Endothelial cell of umbilical vein (primary cell): ENCODE measurements around the gene SFXN2. TPM values are rescaled to one million over a fixed set of nuclear protein-coding genes. Genes with fewer than 3 reads are reported as not detected.

Experiments used
- BruUV-seq: library from RNA; stranded (reverse); fragments of 400-500 nt; replicated peaks from 2 replicates; lab custom pipeline; 2021; lab: Mats Ljungman, UMichigan
- CTCF ChIA-PET: fragments of 300-600, 350-600 bp; sonication (Branson Sonifier 250); formaldehyde crosslinking; loops from one replicate; lab custom pipeline; 2021; ENCODE audit warnings: antibody characterized with exemption, inconsistent platforms; lab: Charles Lee
- POLR2A ChIA-PET: fragments of 300-600, 350-600 bp; sonication (Branson Sonifier 250); formaldehyde crosslinking; loops from one replicate; lab custom pipeline; 2021; ENCODE audit warnings: antibody characterized with exemption, inconsistent platforms; lab: Charles Lee
- DNase-seq: peaks from one replicate; pipeline ENCODE4 v3.0.0-alpha.2; 2011; ENCODE audit warnings: low read depth, low spot score
- FAIRE-seq: peaks from 2 replicates; lab custom pipeline; 2011; peaks lifted over from hg19 to GRCh38; lab: Jason Lieb, UNC
- H2AFZ ChIP-seq: 2 replicates; pipeline ENCODE4 v1.6.0; 2012; ENCODE audit warnings: low read depth, low read length, control low read depth, inconsistent platforms
- H3K27ac ChIP-seq: 2 replicates; pipeline ENCODE4 v1.5.1; 2011; ENCODE audit warnings: low read depth, mild to moderate bottlenecking, control low read depth, low read length, moderate library complexity; ENCODE audit not compliant: insufficient read depth
- H3K27me3 ChIP-seq, 2 experiments: 2 replicates each; pipeline versions ENCODE4 v1.6.0 to v1.6.1; 2011; ENCODE audit warnings: low read length in 2 of 2, mixed read lengths in 1 of 2; ENCODE audit not compliant: control insufficient read depth in 2 of 2, insufficient read depth in 2 of 2
- H3K36me3 ChIP-seq, 2 experiments: 2 replicates in 1 of 2; 3 replicates in 1 of 2; pipeline ENCODE4 v1.5.1; 2011; ENCODE audit warnings: low read length in 2 of 2, mild to moderate bottlenecking in 1 of 2, moderate library complexity in 1 of 2; ENCODE audit not compliant: control insufficient read depth in 2 of 2, insufficient read depth in 2 of 2; ENCODE audit errors: extremely low read depth in 1 of 2
- H3K4me1 ChIP-seq: 3 replicates; pipeline ENCODE4 v1.5.1; 2011; ENCODE audit warnings: mild to moderate bottlenecking, low read length; ENCODE audit not compliant: control insufficient read depth, insufficient read depth; ENCODE audit errors: extremely low read depth
- H3K4me2 ChIP-seq: 2 replicates; pipeline ENCODE4 v1.6.1; 2011; ENCODE audit warnings: low read length, control low read depth, mixed read lengths; ENCODE audit not compliant: insufficient read depth
- H3K4me3 ChIP-seq, 3 experiments: fragments of 200-600 bp in 1 of 3; sonication (generic), shearing (Covaris generic) in 1 of 3; replicated peaks in 1 of 3; 2 replicates each; pipeline ENCODE4 v1.5.1; 2011 to 2016; ENCODE audit warnings: control low read depth in 3 of 3, low read length in 3 of 3, mild to moderate bottlenecking in 2 of 3, inconsistent platforms in 1 of 3, low read depth in 1 of 3, moderate library complexity in 1 of 3; ENCODE audit not compliant: insufficient read depth in 1 of 3
- H3K79me2 ChIP-seq: 2 replicates; pipeline ENCODE4 v1.6.0; 2012; ENCODE audit warnings: low read length, inconsistent platforms; ENCODE audit not compliant: control insufficient read depth, insufficient read depth
- H3K9ac ChIP-seq: replicated peaks from 2 replicates; pipeline ENCODE3; 2011; ENCODE audit warnings: low read length, control low read depth; ENCODE audit not compliant: insufficient read depth; ENCODE audit errors: extremely low read depth
- H3K9me1 ChIP-seq: replicated peaks from 3 replicates; pipeline ENCODE4 v1.6.0; 2011; ENCODE audit warnings: mild to moderate bottlenecking, low read length; ENCODE audit not compliant: control insufficient read depth, insufficient read depth; ENCODE audit errors: extremely low read depth
- H3K9me3 ChIP-seq: replicated peaks from 2 replicates; pipeline ENCODE4 v1.5.1; 2012; ENCODE audit warnings: low read length, inconsistent platforms; ENCODE audit not compliant: control insufficient read depth, insufficient read depth
- H4K20me1 ChIP-seq: replicated peaks from 2 replicates; pipeline ENCODE3; 2011; ENCODE audit warnings: mild to moderate bottlenecking, low read length; ENCODE audit not compliant: control insufficient read depth, insufficient read depth; ENCODE audit errors: extremely low read depth
- JUN ChIP-seq: IDR thresholded peaks from 2 replicates; pipeline ENCODE4 v1.6.1; 2011; ENCODE audit warnings: borderline replicate concordance, low read depth; ENCODE audit not compliant: insufficient read length, insufficient read depth
- POLR2AphosphoS5 ChIP-seq: IDR thresholded peaks from 2 replicates; pipeline ENCODE4 v1.6.1; 2012; ENCODE audit warnings: low read depth, mild to moderate bottlenecking, control low read depth, low read length, moderate library complexity; ENCODE audit not compliant: insufficient read depth
- dilution Hi-C: fragments of 300-500 bp; cut with MboI; formaldehyde crosslinking; loops from one replicate; pipeline ENCODE4 v1.15.0; 2019; ENCODE audit warnings: low sequenced_read_pairs; ENCODE audit not compliant: extremely low pct_ligation_motif_present
- intact Hi-C: fragments of 100-400 bp; cut with micrococcal nuclease; formaldehyde crosslinking; loops from one replicate; pipeline ENCODE4 v1.10.0; 2022
- polyA plus RNA-seq, 4 experiments: library from polyadenylated mRNA; depleted of rRNA in 3 of 4; stranded (reverse) in 3 of 4; unstranded in 1 of 4; fragments of >200 nt; gene quantifications; 2 replicates each; pipeline versions ENCODE4 v1.2.1 to v1.2.3, GENCODE V29; 2011 to 2012; ENCODE audit warnings: missing spikeins in 1 of 4
- total RNA-seq: library from RNA; stranded (reverse); gene quantifications from 2 replicates; pipeline ENCODE4 v1.2.3, GENCODE V29; 2021
- TF ChIP-seq, protein P1 (sequence below), 2 donors: IDR thresholded peaks; 1 replicate in 1 of 2; 2 replicates in 1 of 2; pipeline ENCODE4 v1.5.1; 2011; ENCODE audit warnings: low read length in 2 of 2, mild to moderate bottlenecking in 2 of 2, moderate library complexity in 2 of 2, control low read depth in 1 of 2, inconsistent platforms in 1 of 2, low read depth in 1 of 2; ENCODE audit not compliant: insufficient read depth in 1 of 2; ENCODE audit errors: extremely low read depth in 1 of 2

SFXN2 gene
- total and polyA plus RNA-seq, 2 donors (not counting 3 experiments of a cell fraction or from before 2014, with no cell fraction given): 9.8 to 17.0 TPM

DNA sequence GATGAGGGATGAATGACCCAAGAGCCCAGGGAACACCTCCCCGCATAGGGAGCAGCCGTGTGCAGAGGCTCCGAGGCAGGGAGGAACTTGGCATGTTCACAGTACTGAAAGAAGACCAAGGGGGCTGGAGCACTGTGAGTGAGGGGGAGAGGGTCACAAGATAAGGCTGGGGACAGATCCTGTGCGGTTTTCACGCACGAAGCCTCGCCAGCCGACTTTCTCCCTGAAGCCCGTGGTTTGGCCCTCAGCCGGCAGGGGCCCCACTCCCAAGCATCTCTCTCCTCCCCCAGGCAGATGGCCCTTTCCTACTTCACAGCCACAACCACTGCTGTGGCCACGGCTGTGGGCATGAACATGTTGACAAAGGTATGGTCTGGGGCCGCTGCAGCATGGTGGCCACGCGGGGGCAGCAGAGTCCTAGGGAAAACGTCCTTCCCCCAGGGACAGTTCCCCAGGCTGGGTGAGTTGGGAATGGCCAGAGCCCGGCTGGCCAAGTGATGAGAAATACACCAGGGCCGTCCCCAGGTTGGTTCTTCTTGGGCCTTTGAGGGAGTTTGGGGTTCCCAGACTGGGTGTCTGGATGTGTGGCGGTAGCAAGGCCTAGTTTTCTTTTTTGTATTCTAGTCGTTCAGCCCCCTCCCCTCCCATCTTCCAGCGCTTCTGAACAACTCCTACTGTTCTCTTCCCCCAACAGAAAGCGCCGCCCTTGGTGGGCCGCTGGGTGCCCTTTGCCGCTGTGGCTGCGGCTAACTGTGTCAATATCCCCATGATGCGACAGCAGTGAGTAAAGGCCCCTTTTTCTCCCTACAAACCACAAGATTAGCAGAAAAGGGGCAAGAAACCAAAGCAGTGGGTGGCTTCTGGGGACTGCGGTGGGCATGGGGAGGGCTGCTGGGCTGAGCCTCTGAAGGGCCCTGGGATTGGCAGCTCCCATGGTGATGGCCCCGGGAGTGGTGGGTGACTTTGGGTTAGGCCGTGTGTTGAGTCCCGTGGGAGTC lies 14.9 kb downstream of the SFXN2 start:
- H3K9ac ChIP-seq: no peak overlapping the region
- no peak overlapping the region for H3K4me2 ChIP-seq
- H3K4me3 ChIP-seq: no peak overlapping the region
- peaks cover 0 to 2% of the 10 kb centered on the region in 2 experiments for H3K36me3 ChIP-seq
- H3K9me1 ChIP-seq: no peaks in the 10 kb centered on the region
- CTCF ChIA-PET: interaction anchor here (1.0 to 5.9 kb wide), 4 partner anchors 11 to 515 kb away, joined by 3 to 62 read pairs (median 30); no protein-coding TSS in a partner anchor
- H3K4me1 ChIP-seq: no peaks in the 10 kb centered on the region
- H3K27ac ChIP-seq: no peak overlapping the region
- no peak overlapping the region for H2AFZ ChIP-seq
- dilution Hi-C loops: no loop called here
- H4K20me1 ChIP-seq: no peaks in the 10 kb centered on the region
- DNase-seq (peak; percentile 78), FAIRE-seq (peak; percentile 83)
- no peaks in the 10 kb centered on the region for H3K27me3 ChIP-seq
- BruUV-seq: no TSS peak
- no peaks in the 10 kb centered on the region for H3K9me3 ChIP-seq
- no peaks in the 10 kb centered on the region for H3K79me2 ChIP-seq
- POLR2A ChIA-PET: no interaction called here
- TF ChIP-seq, protein P1, sequence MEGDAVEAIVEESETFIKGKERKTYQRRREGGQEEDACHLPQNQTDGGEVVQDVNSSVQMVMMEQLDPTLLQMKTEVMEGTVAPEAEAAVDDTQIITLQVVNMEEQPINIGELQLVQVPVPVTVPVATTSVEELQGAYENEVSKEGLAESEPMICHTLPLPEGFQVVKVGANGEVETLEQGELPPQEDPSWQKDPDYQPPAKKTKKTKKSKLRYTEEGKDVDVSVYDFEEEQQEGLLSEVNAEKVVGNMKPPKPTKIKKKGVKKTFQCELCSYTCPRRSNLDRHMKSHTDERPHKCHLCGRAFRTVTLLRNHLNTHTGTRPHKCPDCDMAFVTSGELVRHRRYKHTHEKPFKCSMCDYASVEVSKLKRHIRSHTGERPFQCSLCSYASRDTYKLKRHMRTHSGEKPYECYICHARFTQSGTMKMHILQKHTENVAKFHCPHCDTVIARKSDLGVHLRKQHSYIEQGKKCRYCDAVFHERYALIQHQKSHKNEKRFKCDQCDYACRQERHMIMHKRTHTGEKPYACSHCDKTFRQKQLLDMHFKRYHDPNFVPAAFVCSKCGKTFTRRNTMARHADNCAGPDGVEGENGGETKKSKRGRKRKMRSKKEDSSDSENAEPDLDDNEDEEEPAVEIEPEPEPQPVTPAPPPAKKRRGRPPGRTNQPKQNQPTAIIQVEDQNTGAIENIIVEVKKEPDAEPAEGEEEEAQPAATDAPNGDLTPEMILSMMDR (IDR thresholded peaks at IDR 0.05; ENCODE audit: extremely low read depth in 1 of 2, insufficient read depth in 1 of 2, low read depth in 1 of 2, low read length in 2 of 2): peak; percentile 90 to 92
- TF ChIP-seq POLR2AphosphoS5 (no peak), JUN (no peak)
- intact Hi-C loops: loop anchor here (1.0 to 5.0 kb wide), 5 partner anchors 24 to 340 kb away; partner anchors contain the start of gene CNNM2
